ENCODE measurements around the gene GPR132.

GRCh38 chr14:105069522-105069870 lies 4.3 kb upstream of the GPR132 start:
- TF ChIP-seq CTCF (conservative IDR thresholded peaks at IDR 0.05; ENCODE audit: low read length): no peak
- no peak for TF ChIP-seq EZH2phosphoT487 (IDR thresholded peaks at IDR 0.05; ENCODE audit: borderline replicate concordance)
